Measurements from ENCODE around the gene TAS2R39.

TAS2R39 gene

GRCh38 chr7:143229054-143229790, 46.0 kb downstream of the TAS2R39 start:
- POLR2A ChIA-PET: interaction anchor here (1.1 kb wide), 1 partner anchor 34 kb away, joined by 3 read pairs; the partner anchor contains the start of gene GSTK1
- CTCF ChIA-PET: interaction anchor here (0.9 to 3.0 kb wide), 3 partner anchors 11 to 14 kb away, joined by 3 to 13 read pairs (median 6); no protein-coding TSS in a partner anchor
- no peak for DNase-seq (ENCODE audit: extremely low spot score)
- TF ChIP-seq FOXM1 (IDR thresholded peaks at IDR 0.05; ENCODE audit: borderline replicate concordance) (no peak), ELF4 (IDR thresholded peaks at IDR 0.05) (no peak), ZNF384 (IDR thresholded peaks at IDR 0.05) (no peak), BHLHE40 (IDR thresholded peaks at IDR 0.05; ENCODE audit: borderline replicate concordance) (no peak), CTBP1 (IDR thresholded peaks at IDR 0.05; ENCODE audit: borderline replicate concordance) (no peak), ARNT (IDR thresholded peaks at IDR 0.05) (no peak), HDGF (IDR thresholded peaks at IDR 0.05; ENCODE audit: borderline replicate concordance) (no peak), LEF1 (IDR thresholded peaks at IDR 0.05; ENCODE audit: borderline replicate concordance) (no peak), SUZ12 (IDR thresholded peaks at IDR 0.05) (no peak), NFRKB (IDR thresholded peaks at IDR 0.05) (no peak), SP1 (IDR thresholded peaks at IDR 0.05) (no peak), L3MBTL2 (conservative IDR thresholded peaks at IDR 0.05) (no peak), FOXK2 (IDR thresholded peaks at IDR 0.05) (no peak), PKNOX1 (IDR thresholded peaks at IDR 0.05) (no peak), FOXA1 (IDR thresholded peaks at IDR 0.05) (no peak), TARDBP (IDR thresholded peaks at IDR 0.05) (no peak)

- TF ChIP-seq BHLHE40 (IDR thresholded peaks at IDR 0.05; ENCODE audit: borderline replicate concordance) (no peak), L3MBTL2 (conservative IDR thresholded peaks at IDR 0.05) (no peak), LEF1 (IDR thresholded peaks at IDR 0.05; ENCODE audit: borderline replicate concordance) (no peak), FOXM1 (IDR thresholded peaks at IDR 0.05; ENCODE audit: borderline replicate concordance) (no peak), HDGF (IDR thresholded peaks at IDR 0.05; ENCODE audit: borderline replicate concordance) (no peak), NFRKB (IDR thresholded peaks at IDR 0.05) (no peak), SUZ12 (IDR thresholded peaks at IDR 0.05) (no peak), ARNT (IDR thresholded peaks at IDR 0.05) (no peak), ELF4 (IDR thresholded peaks at IDR 0.05) (no peak), FOXK2 (IDR thresholded peaks at IDR 0.05) (no peak), SP1 (IDR thresholded peaks at IDR 0.05) (no peak), CTBP1 (IDR thresholded peaks at IDR 0.05; ENCODE audit: borderline replicate concordance) (no peak)
- ChIA-PET POLR2A (no interaction called here), CTCF (interaction anchor here (0.6 to 3.0 kb wide), 2 partner anchors 16 kb away, joined by 4 to 13 read pairs; no protein-coding TSS in a partner anchor)
- no peak for DNase-seq (ENCODE audit: extremely low spot score)
Observed at GRCh38 chr7:143230602-143231457, 47.6 kb downstream of the TAS2R39 start.

All from HEK293T (cell line).